Measurements from ENCODE around the gene PIN1. TPM values are rescaled to one million over a fixed set of nuclear protein-coding genes. Genes with fewer than 3 reads are reported as not detected.
A peak's percentile ranks its signal among the peaks of the same experiment; 100 is the strongest.

The PIN1 gene
- total RNA-seq, 1 donor from 2014 or later: 43.4 TPM

- H3K79me2 ChIP-seq (ENCODE audit: low read depth): peaks cover 29% of the 10 kb centered on the region
- Mint-ChIP-seq H3K4me1 (peaks cover 20% of the 10 kb centered on the region), H3K9me3 (no peaks in the 10 kb centered on the region), H3K36me3 (peaks cover 4% of the 10 kb centered on the region), H3K27ac (no peak overlapping the region), H3K4me3 (no peak overlapping the region), H3K27me3 (ENCODE audit: insufficient read depth, low read depth) (peaks cover 10% of the 10 kb centered on the region)
- no peak overlapping the region for H2AFZ ChIP-seq (replicated peaks)
- no peak for TF ChIP-seq EZH2phosphoT487 (IDR thresholded peaks at IDR 0.05)
- TF ChIP-seq EZH2 (IDR thresholded peaks at IDR 0.05): no peak
- TF ChIP-seq CTCF (IDR thresholded peaks at IDR 0.05): no peak
- H3K9me3 ChIP-seq (ENCODE audit: low read depth): no peaks in the 10 kb centered on the region
- no peak overlapping the region for H3K9ac ChIP-seq
- H3K4me2 ChIP-seq: no peak overlapping the region
- H4K20me1 ChIP-seq (ENCODE audit: low read depth): peaks cover 13% of the 10 kb centered on the region
- H3K36me3 ChIP-seq: no peaks in the 10 kb centered on the region
- DNase-seq (ENCODE audit: low spot score): no peak
- H3K27me3 ChIP-seq: no peaks in the 10 kb centered on the region
- no peak overlapping the region for H3K27ac ChIP-seq
- H3F3A ChIP-seq (ENCODE audit: low read depth): peaks cover 19% of the 10 kb centered on the region
- peaks cover 8% of the 10 kb centered on the region for H3K4me1 ChIP-seq
- no peak overlapping the region for H3K4me3 ChIP-seq
Measured at GRCh38 chr19:9823816-9824215, 11.3 kb upstream of the PIN1 start.

DNA sequence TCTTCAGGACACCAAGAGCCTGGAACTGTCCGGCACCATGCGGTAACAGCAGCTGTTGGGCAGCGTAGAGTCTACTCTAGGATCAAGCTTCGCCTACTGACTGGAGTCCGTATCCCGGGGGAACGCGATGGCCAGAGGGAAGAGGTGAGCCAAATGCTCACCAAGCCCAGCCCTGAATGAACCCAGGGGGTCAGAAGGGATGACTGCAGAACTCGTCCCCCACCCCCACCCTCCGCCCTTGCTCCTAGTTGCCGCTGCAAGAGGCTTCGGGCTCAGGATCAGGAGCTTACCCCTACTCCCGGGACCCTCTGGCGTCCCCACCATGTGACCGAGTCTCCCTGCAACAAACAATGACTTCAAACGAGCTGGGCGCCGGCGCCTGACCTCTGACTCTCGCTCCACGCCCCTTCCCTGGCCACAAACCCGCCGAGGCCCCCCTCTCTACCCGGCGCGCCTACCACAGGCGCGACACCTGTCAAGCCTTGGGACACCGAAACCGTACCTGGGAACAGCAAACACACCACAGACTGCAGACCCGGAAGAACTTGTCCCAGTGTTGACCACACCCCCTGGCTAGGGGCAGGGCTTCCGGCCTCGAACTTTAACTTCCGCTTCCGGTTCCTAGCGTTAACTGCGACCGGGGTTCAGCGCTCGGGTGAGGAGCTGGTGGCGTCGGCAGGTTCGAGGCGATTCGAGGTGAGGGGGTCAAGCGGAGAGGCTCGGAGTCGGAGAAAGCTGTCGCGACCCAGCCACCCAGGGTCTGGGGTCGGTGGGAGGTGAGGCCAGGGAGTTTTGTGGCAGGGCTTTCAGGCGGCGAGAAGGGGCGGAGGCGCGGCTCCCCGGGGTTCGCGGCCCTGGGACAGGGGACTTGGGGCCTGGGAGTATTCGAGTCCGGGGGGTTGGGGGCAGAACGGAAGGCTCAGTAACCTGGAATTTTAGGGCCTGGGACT is 7.6 kb upstream of the PIN1 start, which contains the start of gene UBL5:
Gene UBL5 (plus strand): TSS at position 630 of the 950 bp plus-strand sequence. CDS start 420 bp downstream, outside the sequence.
- H3K36me3 Mint-ChIP-seq: peaks cover 5% of the 10 kb centered on the region
- H3K9me3 Mint-ChIP-seq: no peaks in the 10 kb centered on the region
- peaks cover 5% of the 10 kb centered on the region for H3K27me3 Mint-ChIP-seq (ENCODE audit: insufficient read depth, low read depth)
- Histone ChIP-seq H3K79me2 (ENCODE audit: low read depth) (peaks cover 51% of the 10 kb centered on the region), H3K27ac (no peak within 1 kb of the TSS), H3K27me3 (no peaks in the 10 kb centered on the region), H3K4me1 (peaks cover 9% of the 10 kb centered on the region), H3K4me3 (peak within 1 kb of the TSS; percentile 67), H3F3A (ENCODE audit: low read depth) (peaks cover 11% of the 10 kb centered on the region), H2AFZ (replicated peaks) (peak within 1 kb of the TSS; percentile 43), H3K9me3 (ENCODE audit: low read depth) (no peaks in the 10 kb centered on the region), H3K4me2 (peak within 1 kb of the TSS; percentile 99), H4K20me1 (ENCODE audit: low read depth) (peaks cover 18% of the 10 kb centered on the region), H3K36me3 (no peaks in the 10 kb centered on the region), H3K9ac (peak within 1 kb of the TSS; percentile 70)
- H3K4me1 Mint-ChIP-seq: peaks cover 18% of the 10 kb centered on the region
- TF ChIP-seq EZH2 (IDR thresholded peaks at IDR 0.05): no peak
- TF ChIP-seq CTCF (IDR thresholded peaks at IDR 0.05): no peak
- no peak for TF ChIP-seq EZH2phosphoT487 (IDR thresholded peaks at IDR 0.05)
- peak within 1 kb of the TSS; percentile 98 for H3K27ac Mint-ChIP-seq
- H3K4me3 Mint-ChIP-seq: peak within 1 kb of the TSS; percentile 100
- peak; percentile 94 for DNase-seq (ENCODE audit: low spot score)

- H3K27ac Mint-ChIP-seq: peak overlapping the region; percentile 69
- H3K4me3 ChIP-seq: peak overlapping the region; percentile 67
- H3K27ac ChIP-seq: no peak overlapping the region
- peaks cover 5% of the 10 kb centered on the region for H3K27me3 Mint-ChIP-seq (ENCODE audit: insufficient read depth, low read depth)
- peaks cover 51% of the 10 kb centered on the region for H3K79me2 ChIP-seq (ENCODE audit: low read depth)
- no peaks in the 10 kb centered on the region for H3K27me3 ChIP-seq
- no peaks in the 10 kb centered on the region for H3K9me3 ChIP-seq (ENCODE audit: low read depth)
- H3K9me3 Mint-ChIP-seq: no peaks in the 10 kb centered on the region
- peak overlapping the region; percentile 100 for H3K4me3 Mint-ChIP-seq
- H3K4me1 ChIP-seq: peaks cover 9% of the 10 kb centered on the region
- H4K20me1 ChIP-seq (ENCODE audit: low read depth): peaks cover 18% of the 10 kb centered on the region
- DNase-seq (ENCODE audit: low spot score): no peak
- H3F3A ChIP-seq (ENCODE audit: low read depth): peaks cover 13% of the 10 kb centered on the region
- peak overlapping the region; percentile 70 for H3K9ac ChIP-seq
- H3K36me3 ChIP-seq: no peaks in the 10 kb centered on the region
- H2AFZ ChIP-seq (replicated peaks): no peak overlapping the region
- peaks cover 5% of the 10 kb centered on the region for H3K36me3 Mint-ChIP-seq
- peaks cover 18% of the 10 kb centered on the region for H3K4me1 Mint-ChIP-seq
- TF ChIP-seq CTCF (IDR thresholded peaks at IDR 0.05): no peak
- no peak for TF ChIP-seq EZH2 (IDR thresholded peaks at IDR 0.05)
- no peak for TF ChIP-seq EZH2phosphoT487 (IDR thresholded peaks at IDR 0.05)
- H3K4me2 ChIP-seq: peak overlapping the region; percentile 99
Measured at GRCh38 chr19:9828551-9829063, 6.5 kb upstream of the PIN1 start.
